ENCODE results near the gene OR51S1. TPM values are rescaled to one million over a fixed set of nuclear protein-coding genes. Genes with fewer than 3 reads are reported as not detected.

OR51S1 gene
- total RNA-seq, 2 experiments from 2014 or later: not detected

Other genes starting within 250 kb of the OR51S1 start
- 10 to 100 TPM; 14.9 to 15.9 TPM for gene TRIM68, start 241.0 kb downstream of the OR51S1 start, total RNA-seq
- not detected for gene OR51D1, start 211.7 kb downstream of the OR51S1 start, total RNA-seq
- gene OR51E1, start 205.2 kb downstream of the OR51S1 start, total RNA-seq: not detected
- gene OR51E2, start 151.4 kb downstream of the OR51S1 start, total RNA-seq: not detected
- gene MMP26, start 144.4 kb downstream of the OR51S1 start, total RNA-seq: not detected
- not detected for gene OR51F1, start 79.3 kb downstream of the OR51S1 start, total RNA-seq
- gene OR52R1, start 44.8 kb downstream of the OR51S1 start, total RNA-seq: not detected
- gene OR51F2, start 27.9 kb downstream of the OR51S1 start, total RNA-seq: not detected
- not detected for gene OR51T1, start 32.7 kb upstream of the OR51S1 start, total RNA-seq
- gene OR51A7, start 54.6 kb upstream of the OR51S1 start, total RNA-seq: not detected
- gene OR51G2, start 70.1 kb upstream of the OR51S1 start, total RNA-seq: not detected
- not detected for gene OR51G1, start 75.1 kb upstream of the OR51S1 start, total RNA-seq
- gene OR51A4, start 98.4 kb upstream of the OR51S1 start, total RNA-seq: not detected
- not detected for gene OR51A2, start 106.5 kb upstream of the OR51S1 start, total RNA-seq
- gene OR51L1, start 145.6 kb upstream of the OR51S1 start, total RNA-seq: not detected
- not detected for gene OR52J3, start 197.3 kb upstream of the OR51S1 start, total RNA-seq
- gene OR52E2, start 210.4 kb upstream of the OR51S1 start, total RNA-seq: not detected
- not detected for gene OR52E1, start 220.4 kb upstream of the OR51S1 start, total RNA-seq